Hematopoietic multipotent progenitor cell treated with erythropoietin and hydrocortisone succinate and interleukin-3 and kit ligand, for 15 days (in vitro differentiated cells): Measurements from ENCODE around the gene RNASE1.
"Not testable (repeated sequence)": the region's sequence is repeated elsewhere in the genome, so short reads cannot be mapped to it uniquely, and the experiment has no call there.

Experiments
- DNase-seq: peaks from one replicate; pipeline ENCODE4 v3.0.0-alpha.2; 2015; ENCODE audit warnings: low spot score

The RNASE1 gene

DNA sequence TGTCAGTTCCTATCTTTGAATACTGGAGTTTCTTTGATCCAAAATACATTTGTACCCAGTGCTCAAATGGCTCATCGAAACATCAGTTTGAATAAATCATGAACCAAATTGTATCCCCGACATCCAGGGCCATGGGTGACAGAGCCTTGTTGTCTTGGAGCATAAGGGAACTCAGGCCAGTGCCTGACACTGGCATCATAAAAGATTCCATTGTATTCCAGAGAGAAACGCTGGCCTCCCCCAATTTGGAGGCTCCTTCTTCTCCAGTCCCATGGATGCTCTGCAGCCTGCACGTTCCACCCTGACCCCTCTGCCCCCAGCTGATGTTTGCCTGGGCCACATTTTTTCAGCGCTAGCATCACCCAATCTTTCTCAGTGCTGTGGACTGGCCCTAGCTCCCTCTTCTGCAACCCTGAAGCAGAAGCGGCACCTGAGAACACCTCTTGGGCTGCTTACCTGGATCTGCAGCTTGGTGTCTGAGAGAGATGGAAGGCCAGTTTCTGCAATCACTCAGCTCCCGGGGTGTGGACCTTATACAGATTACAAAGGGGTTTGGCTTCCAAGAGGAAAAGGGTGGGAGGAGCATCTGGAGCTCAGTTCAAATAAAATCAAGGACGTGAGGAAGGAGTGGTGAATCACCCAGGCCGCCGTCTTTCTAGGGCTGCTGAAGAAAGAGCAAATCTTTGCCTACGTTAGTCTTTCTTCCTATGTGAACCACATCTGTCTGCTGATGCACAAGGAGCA is at the start of gene RNASE1:
Gene RNASE1, minus strand, starts transcription at position 504 of the 744 bp plus-strand sequence. CDS start 776 bp downstream, outside the sequence.
- no peak for DNase-seq

DNA sequence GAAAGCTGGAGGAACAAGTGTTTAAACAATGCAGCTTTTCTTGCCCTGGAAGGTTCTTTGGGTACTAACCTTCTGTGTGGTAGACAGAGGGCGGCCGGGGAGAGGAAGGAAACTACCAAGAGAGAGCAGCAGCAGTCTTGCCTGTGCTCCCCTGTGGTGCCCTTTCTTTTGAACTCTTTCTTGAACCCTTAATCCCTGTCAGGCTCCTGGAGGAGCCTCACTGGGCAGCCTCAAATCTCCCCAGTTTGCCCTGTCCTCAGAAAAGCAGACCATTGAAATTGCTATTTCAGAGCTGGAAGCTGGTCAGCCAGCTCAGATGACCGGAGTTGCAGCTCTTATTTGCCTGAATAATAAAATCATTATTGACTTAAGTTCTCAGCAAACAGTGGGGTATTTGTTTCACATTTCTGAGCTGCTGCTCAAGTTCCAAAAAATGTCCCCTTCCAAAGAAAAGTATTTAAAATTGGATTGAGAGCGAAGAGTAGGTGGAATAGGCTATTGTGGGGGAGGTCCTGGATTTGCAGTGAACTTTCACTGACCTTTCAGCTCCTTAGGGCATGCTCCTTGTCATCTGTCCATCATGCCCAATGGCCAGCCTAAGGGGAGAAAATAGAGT is 46.4 kb upstream of the RNASE1 start:
- no peak for DNase-seq

GRCh38 chr14:20848316-20848954 is 45.8 kb upstream of the RNASE1 start:
- DNase-seq = no peak

- no peak for DNase-seq
Measured at GRCh38 chr14:20846560-20846959, 43.9 kb upstream of the RNASE1 start.

DNA sequence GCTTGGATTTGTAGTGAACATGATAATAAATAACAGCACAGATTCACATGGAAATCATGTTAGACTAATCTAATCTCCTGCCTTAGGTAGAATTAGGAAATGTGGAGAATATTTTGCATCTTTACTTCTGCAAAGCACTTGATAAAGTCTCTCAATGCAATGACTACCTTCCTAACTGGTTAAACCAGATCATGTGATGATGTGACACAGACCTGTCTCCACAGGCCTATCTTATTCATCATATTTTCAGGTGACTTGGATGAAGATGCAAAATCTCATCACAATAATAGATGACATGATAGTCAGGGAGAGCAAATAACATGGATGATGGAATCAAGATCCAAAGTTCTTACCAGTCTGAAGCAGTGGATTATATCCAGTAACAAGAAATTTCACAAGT is 38.5 kb upstream of the RNASE1 start:
- DNase-seq = no peak

- DNase-seq = no peak
Measured at GRCh38 chr14:20837831-20838230, 35.2 kb upstream of the RNASE1 start.

- peak; percentile 29 for DNase-seq
Measured at GRCh38 chr14:20836668-20837338, 34.2 kb upstream of the RNASE1 start.

GRCh38 chr14:20834899-20835298 is 32.3 kb upstream of the RNASE1 start:
- no peak for DNase-seq

DNA sequence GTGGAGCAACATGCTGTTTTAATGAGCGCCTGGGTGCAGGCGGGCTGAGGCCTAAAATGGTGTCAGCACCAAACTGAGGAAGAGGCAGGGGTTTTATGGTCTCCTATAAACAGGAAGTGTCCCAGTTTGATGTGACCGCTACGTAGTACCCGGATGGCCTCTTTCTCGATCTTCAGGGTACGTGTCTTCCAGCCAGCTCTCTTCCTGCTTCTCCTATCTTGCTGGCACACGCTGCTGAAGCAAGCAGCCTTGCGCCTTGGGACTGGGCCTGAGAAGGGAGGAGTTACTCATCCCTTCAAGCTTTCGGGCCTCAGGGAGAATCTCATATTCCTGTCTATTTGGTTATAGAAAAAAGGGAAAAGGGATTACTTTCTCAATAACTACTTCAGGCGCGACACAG is 28.2 kb upstream of the RNASE1 start:
- DNase-seq = no peak

GRCh38 chr14:20828024-20828694 is 25.5 kb upstream of the RNASE1 start:
- DNase-seq = not testable (repeated sequence)

- no peak for DNase-seq
Measured at GRCh38 chr14:20827326-20827725, 24.7 kb upstream of the RNASE1 start.

GRCh38 chr14:20826666-20827065 is 24.0 kb upstream of the RNASE1 start:
- DNase-seq = not testable (repeated sequence)

GRCh38 chr14:20823859-20824258 is 21.2 kb upstream of the RNASE1 start:
- DNase-seq = no peak

DNA sequence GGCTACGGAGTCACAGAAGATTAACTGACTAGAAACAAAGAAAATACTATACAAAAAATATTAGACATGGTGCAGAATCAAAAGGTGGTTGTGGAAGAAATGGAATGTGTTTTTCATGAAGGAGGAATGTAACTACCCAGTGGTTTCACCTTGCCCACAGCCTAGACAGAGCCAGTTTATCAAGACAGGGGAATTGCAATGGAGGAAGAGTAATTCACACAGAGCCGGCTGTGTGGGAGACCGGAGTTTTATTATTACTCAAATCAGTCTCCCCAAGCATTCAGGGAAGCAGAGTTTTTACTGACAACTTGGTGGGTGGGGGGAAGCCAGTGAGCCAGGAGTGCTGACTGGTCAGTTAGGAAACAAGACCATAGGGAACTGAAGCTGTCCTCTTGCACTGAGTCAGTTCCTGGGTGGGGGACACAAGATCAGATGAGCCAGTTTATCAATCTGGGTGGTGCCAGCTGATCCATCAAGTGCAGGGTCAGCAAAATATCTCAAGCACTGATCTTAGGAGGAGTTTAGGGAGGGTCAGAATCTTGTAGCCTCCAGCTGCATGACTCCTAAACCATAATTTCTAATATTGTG is 19.0 kb upstream of the RNASE1 start:
- not testable (repeated sequence) for DNase-seq

DNA sequence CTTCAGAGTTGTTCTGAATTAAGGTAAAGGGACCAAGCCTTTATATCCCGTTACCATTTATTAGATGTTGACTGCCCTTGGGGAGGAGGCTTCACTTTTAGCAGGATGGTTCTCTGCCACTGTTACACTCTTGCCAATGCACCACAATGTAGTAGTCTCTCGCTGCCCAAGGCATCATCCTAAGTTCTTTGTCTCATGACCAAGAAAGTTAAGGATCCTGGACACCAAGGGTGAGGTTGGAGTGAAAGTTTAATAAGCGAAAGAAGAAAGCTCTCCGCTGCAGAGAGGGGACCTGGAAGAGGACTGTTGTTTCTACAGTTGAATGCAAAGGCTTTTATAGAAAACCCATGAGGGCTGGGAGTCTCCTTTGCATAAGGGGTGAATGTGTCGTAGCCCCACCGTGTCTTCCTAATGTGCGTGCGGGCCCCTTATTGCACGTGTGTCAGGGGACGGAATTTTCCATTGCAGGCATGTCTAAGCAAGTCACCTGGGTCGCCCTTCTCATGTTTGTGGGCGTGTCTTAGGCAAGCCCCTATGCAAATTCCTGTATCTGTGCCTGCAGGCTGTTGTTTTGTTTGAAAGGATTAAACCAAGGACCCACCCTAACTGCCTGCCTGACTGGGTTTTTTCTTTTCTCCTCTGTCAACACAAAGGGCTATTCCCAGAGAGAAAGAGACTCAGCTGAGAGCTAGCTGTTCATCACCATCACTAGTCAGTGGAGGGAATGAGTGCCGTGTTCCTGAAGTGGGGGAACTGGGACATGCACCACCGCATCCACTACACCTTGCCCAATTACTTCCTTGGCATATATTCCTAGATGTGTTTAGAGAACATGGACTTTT is 17.6 kb upstream of the RNASE1 start:
- DNase-seq = peak; percentile 37

DNA sequence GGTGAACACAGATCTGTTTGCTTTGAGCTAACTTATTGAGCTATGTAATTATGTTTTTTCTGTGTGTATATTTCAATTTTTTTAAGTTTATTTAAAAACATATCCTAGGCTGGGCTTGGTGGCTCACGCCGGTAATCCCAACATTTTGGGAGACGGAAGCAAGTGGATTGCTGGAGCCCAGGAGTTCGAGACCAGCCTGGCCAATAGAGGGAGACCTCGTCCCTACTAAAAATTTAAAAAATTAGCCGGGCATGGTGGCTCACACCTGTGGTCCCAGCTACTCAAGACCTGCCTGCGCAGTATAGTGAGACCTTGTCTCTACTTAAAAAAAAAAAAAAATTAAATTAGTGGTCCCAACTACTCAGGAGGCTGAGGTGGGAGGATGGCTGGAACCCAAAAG is 16.2 kb upstream of the RNASE1 start:
- DNase-seq = no peak

GRCh38 chr14:20815946-20816345 is 13.3 kb upstream of the RNASE1 start:
- not testable (repeated sequence) for DNase-seq

- no peak for DNase-seq
Measured at GRCh38 chr14:20811986-20812975, 9.6 kb upstream of the RNASE1 start.

- DNase-seq = no peak
Measured at GRCh38 chr14:20809917-20810316, 7.3 kb upstream of the RNASE1 start.

GRCh38 chr14:20808162-20808483 is 5.5 kb upstream of the RNASE1 start:
- no peak for DNase-seq
